Brain pericyte (primary cell): ENCODE data around the gene PARP1.
"Not testable (repeated sequence)": the region's sequence is repeated elsewhere in the genome, so short reads cannot be mapped to it uniquely, and the experiment has no call there.

ENCODE experiments used
- DNase-seq: peaks from one replicate; pipeline ENCODE4 v3.0.0-alpha.2; 2012; ENCODE audit warnings: low read depth, low spot score

Gene PARP1

DNA sequence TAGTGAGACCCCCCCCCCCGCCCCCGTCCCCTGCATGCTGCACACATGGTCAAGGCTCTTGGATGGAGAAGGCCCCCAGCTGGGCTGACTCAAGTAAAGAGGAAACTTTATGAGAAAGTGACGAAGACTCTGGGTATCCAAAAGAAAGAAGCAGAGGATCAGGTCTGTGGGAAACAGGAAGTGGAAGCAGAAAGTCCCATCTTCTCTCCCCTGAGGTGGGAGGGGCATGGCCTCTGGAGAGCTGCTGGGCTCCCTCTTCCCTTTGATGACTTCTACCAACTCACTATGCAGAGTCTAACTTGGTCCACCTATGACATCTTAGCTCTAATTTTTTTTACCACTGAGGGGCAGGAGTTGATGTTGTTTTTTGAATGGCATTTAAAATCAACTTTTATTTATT, 56.2 kb downstream of the PARP1 start:
- DNase-seq, result no peak

GRCh38 chr1:226350519-226350865, 57.4 kb downstream of the PARP1 start:
- DNase-seq, result no peak

GRCh38 chr1:226349801-226350518, 57.9 kb downstream of the PARP1 start:
- DNase-seq, result no peak

DNA sequence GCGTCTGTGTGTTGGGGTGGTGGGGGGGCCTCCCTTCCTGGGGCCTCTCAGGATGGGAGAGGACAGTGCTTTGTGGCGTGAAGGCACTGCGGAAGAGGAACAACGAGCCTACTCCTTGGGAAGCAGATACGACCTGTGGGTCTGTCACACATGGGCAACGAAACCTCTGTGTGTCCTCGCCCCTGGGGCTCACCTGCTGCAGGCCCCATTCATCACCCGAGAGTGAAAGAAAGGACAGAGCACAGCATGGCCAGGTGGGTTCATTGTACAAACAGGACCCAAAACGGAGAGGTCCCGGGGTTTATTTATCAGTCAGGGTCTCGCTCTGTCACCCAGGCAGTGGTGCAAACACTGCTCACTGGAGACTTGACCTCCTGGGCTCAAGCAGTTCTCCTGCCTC, 58.8 kb downstream of the PARP1 start:
- no peak for DNase-seq

DNA sequence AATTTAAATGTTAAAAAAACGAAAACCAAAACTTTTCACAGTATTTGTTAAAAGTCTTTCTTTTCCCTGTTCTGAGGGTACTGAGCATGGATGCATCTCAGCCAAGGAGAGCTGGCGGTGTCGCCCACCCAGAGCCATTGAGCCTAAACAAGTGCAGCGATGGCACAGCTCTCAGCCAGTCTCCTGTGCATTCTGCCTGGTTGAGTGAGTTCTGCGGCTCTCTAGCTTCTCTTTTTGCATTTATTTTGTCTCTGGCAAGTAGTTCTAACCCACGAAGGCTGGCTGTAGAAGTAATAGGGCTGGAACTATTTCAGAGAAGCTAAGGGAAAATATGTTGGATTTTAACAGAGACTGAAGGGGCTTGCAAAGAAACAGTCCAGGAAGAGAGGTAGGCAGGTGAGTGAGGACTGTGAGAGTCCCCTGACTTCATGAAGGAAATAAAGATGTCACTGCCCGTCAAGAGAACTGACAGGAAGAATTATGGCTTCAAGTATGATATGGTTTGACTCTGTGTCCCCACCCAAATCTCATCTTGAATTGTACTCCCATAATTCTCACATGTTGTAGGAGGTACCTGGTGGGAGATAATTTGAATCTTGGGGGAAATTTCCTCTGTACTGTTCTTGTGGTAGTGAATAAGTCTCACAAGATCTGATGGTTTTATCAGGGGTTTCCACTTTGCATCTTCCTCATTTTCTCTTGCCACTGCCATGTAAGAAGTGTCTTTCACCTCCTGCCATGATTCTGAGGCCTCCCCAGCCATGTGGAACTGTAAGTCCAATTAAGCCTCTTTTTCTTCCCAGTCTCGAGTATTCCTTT, 63.2 kb downstream of the PARP1 start:
- no peak for DNase-seq

DNA sequence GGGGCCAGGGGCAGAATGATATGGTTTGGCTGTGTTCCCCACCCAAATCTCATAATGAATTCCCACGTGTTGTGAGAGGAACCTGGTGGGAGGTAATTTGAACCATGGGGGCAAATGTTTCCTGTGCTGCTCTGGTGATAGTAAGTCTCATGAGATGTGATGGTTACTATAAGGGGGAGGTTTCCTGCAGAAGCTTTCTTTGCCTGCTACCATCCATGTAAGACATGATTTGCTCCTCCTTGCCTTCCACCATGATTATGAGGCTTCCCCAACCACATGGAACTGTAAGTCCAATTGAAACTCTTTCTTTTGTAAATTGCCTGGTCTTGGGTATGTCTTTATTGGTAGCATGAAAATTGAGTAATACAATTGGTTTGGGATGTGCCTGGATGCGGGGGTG, 65.2 kb downstream of the PARP1 start:
- DNase-seq, result no peak

GRCh38 chr1:226340111-226340510, 67.8 kb downstream of the PARP1 start:
- DNase-seq, result not testable (repeated sequence)

- no peak for DNase-seq
Measured at GRCh38 chr1:226337276-226337875, 70.5 kb downstream of the PARP1 start.

- no peak for DNase-seq
Measured at GRCh38 chr1:226335661-226336060, 72.2 kb downstream of the PARP1 start.

GRCh38 chr1:226332947-226333346, 74.9 kb downstream of the PARP1 start:
- no peak for DNase-seq

- no peak for DNase-seq
Measured at GRCh38 chr1:226329237-226329636, 78.7 kb downstream of the PARP1 start.

DNA sequence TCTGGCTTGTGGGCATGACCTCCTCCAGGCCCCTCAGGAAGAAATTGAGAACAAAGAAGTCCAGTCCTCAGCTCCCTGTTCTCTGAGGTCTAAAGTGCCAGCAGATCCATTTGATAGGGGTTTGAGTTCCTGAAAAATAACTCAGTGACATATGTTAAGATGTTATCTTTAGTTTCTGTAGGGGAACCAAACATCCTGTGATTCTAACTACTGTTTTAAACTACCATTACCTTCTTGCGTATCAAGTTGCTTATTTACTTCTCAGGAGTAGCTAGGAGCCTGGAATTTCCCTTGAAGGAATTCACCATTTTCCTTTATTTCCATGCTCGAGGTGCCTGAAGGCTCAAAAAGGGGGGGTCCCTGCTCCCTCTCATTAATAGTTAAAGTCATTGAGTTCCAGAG, 80.1 kb downstream of the PARP1 start:
- no peak for DNase-seq

DNA sequence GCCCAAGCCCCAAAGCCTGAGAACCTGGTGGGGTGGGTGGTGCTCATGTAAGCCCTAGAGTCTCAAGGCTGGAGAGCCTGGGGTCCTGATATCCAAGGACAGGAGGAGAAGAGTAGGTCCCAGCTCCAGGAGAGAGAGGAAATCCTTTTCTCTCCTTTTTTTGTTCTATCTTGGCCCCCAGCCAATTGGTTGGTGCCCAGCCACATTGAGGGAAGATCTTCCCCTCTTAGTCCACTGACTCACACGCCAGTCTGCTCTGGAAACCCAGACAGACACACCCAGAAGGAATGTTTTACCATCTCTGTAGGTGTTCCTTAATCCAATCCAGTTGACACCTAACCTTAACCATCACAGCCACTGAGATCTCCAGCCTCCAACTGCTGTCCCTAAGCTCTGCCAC, 82.7 kb downstream of the PARP1 start:
- DNase-seq, result no peak

- no peak for DNase-seq
Measured at GRCh38 chr1:226324479-226324878, 83.4 kb downstream of the PARP1 start.

DNA sequence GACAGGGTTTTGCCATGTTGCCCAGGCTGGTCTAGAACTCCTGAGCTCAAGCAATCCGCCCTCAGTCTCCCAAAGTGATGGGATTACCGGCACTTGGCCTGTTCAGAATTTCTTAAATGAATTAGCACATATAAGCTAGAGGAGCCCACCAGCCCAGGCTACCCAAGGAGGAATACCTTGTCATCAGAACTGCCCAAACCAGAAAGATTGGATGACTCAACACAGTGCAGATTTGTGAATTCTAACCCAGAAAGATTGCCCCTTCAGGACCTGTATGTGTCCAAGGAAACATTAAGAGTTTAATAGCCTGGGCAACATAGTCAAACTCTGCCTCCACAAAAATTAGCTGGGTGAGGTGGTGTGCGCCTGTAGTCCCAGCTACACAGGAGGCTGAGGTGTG, 84.9 kb downstream of the PARP1 start:
- DNase-seq, result no peak

GRCh38 chr1:226320930-226321329, 87.0 kb downstream of the PARP1 start:
- DNase-seq, result no peak

GRCh38 chr1:226318471-226318870, 89.4 kb downstream of the PARP1 start:
- DNase-seq, result no peak

- DNase-seq, result no peak
Measured at GRCh38 chr1:226314055-226314454, 93.8 kb downstream of the PARP1 start.

- DNase-seq, result no peak
Measured at GRCh38 chr1:226312065-226312464, 95.8 kb downstream of the PARP1 start.

GRCh38 chr1:226311376-226311775, 96.5 kb downstream of the PARP1 start:
- no peak for DNase-seq
